Measurements from ENCODE around the gene NFIA.

GRCh38 chr1:61450872-61451571 is 368.7 kb downstream of the NFIA start:
- TF ChIP-seq CTCF (IDR thresholded peaks at IDR 0.05), result no peak
- TF ChIP-seq EP300 (IDR thresholded peaks at IDR 0.05), result no peak
- no peak for TF ChIP-seq POLR2AphosphoS5 (IDR thresholded peaks at IDR 0.05)

Measured in upper lobe of left lung (tissue), 4 donors.